ENCODE measurements around the gene UXS1.

Gene UXS1

GRCh38 chr2:106097038-106098000 is 96.8 kb downstream of the UXS1 start:
- no peak for DNase-seq (ENCODE audit: low read depth)
- TF ChIP-seq CTCF (IDR thresholded peaks at IDR 0.05; ENCODE audit: insufficient read depth, low read depth, low read length, missing control alignments) = no peak
- H3K4me3 ChIP-seq (ENCODE audit: low read depth, low read length) = no peak overlapping the region

GRCh38 chr2:106096299-106097037 is 97.6 kb downstream of the UXS1 start:
- no peak for DNase-seq (ENCODE audit: low read depth)
- no peak overlapping the region for H3K4me3 ChIP-seq (ENCODE audit: low read depth, low read length)
- no peak for TF ChIP-seq CTCF (IDR thresholded peaks at IDR 0.05; ENCODE audit: insufficient read depth, low read depth, low read length, missing control alignments)

GRCh38 chr2:106095478-106096298 is 98.4 kb downstream of the UXS1 start:
- H3K4me3 ChIP-seq (ENCODE audit: low read depth, low read length) = no peak overlapping the region
- DNase-seq (ENCODE audit: low read depth) = no peak
- TF ChIP-seq CTCF (IDR thresholded peaks at IDR 0.05; ENCODE audit: insufficient read depth, low read depth, low read length, missing control alignments) = no peak

DNA sequence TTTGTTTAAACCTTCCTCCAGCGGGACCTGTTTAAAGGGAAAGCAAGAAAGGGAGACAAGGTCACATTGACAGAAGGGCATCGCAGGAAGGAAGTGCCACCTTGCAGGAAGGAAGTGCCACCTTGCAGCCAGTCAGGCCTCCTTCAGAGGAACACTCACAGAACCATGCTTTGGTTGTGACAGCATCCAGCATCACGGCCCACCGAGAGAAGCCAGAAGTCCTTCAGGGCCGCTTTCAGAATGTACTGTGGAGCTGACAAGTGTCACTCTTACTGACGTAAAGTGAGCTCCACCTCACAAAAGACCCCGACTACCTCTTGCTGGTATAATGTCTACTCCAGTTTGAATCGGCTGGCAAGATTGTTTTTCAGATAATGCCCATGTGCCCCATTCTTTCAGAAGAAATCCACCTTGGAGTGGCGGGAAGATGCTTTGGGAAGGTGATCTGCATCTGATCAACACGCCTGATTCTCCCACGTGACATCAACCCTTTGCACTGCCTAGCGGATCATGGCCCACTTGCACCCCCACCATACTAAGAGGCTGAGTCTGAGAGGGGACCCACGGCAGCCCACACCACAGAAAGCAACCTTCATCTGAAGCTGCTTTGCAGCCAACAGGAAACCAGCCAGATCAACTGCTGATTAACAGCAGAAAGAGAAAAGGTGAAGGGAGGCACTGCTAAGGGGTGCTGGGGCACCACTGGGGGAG is 99.8 kb downstream of the UXS1 start:
- TF ChIP-seq CTCF (IDR thresholded peaks at IDR 0.05; ENCODE audit: insufficient read depth, low read depth, low read length, missing control alignments) = no peak
- no peak overlapping the region for H3K4me3 ChIP-seq (ENCODE audit: low read depth, low read length)
- DNase-seq (ENCODE audit: low read depth) = no peak

GRCh38 chr2:106090916-106091618 is 103.0 kb downstream of the UXS1 start:
- no peak for TF ChIP-seq CTCF (IDR thresholded peaks at IDR 0.05; ENCODE audit: insufficient read depth, low read depth, low read length, missing control alignments)
- no peak overlapping the region for H3K4me3 ChIP-seq (ENCODE audit: low read depth, low read length)
- DNase-seq (ENCODE audit: low read depth) = no peak
